Natural killer cell (primary cell): Measurements from ENCODE around the gene SPAG6. TPM values are rescaled to one million over a fixed set of nuclear protein-coding genes. Genes with fewer than 3 reads are reported as not detected.

ENCODE experiments used
- ATAC-seq, 3 donors: fragments of 150-1000 bp in 2 of 3; fragments of 200-7000 bp in 1 of 3; cut with Tn5 transposase; 1 replicate in 1 of 3; 2 replicates in 2 of 3; pipeline ENCODE4 v1.10.0; 2021; ENCODE audit warnings: mild to moderate bottlenecking in 2 of 3, moderate library complexity in 2 of 3
- DNase-seq, 2 donors: peaks; one replicate each; pipeline versions ENCODE4 v3.0.0 to v3.0.0-alpha.2; 2013 to 2021; ENCODE audit warnings: mixed read lengths in 1 of 2
- H3K27ac ChIP-seq: one replicate; pipeline ENCODE4 v1.5.1; 2013; ENCODE audit warnings: mild to moderate bottlenecking, low read length
- H3K27me3 ChIP-seq: one replicate; pipeline ENCODE4 v1.6.1; 2013; ENCODE audit warnings: low read length; ENCODE audit not compliant: control insufficient read depth, insufficient read depth
- H3K36me3 ChIP-seq: one replicate; pipeline ENCODE4 v1.6.1; 2013; ENCODE audit warnings: low read length; ENCODE audit not compliant: control insufficient read depth, insufficient read depth
- H3K4me1 ChIP-seq: one replicate; pipeline ENCODE4 v1.6.1; 2013; ENCODE audit warnings: low read length; ENCODE audit not compliant: control insufficient read depth, insufficient read depth
- H3K4me3 ChIP-seq: one replicate; pipeline ENCODE4 v1.5.1; 2013; ENCODE audit warnings: low read length
- H3K9me3 ChIP-seq: one replicate; pipeline ENCODE4 v1.6.1; 2013; ENCODE audit warnings: low read length; ENCODE audit not compliant: control insufficient read depth, insufficient read depth
- H3K27ac Mint-ChIP-seq, 2 donors: one replicate each; pipeline ENCODE4 v1.8.0; 2022; ENCODE audit warnings: mild to moderate bottlenecking in 2 of 2, mixed read lengths in 2 of 2, moderate library complexity in 1 of 2
- H3K27me3 Mint-ChIP-seq, 2 donors: one replicate each; pipeline ENCODE4 v1.8.0; 2022; ENCODE audit warnings: low read depth in 2 of 2, mixed read lengths in 2 of 2
- H3K36me3 Mint-ChIP-seq: one replicate; pipeline ENCODE4 v1.8.0; 2022; ENCODE audit warnings: mixed read lengths
- H3K4me1 Mint-ChIP-seq, 2 donors: one replicate each; pipeline ENCODE4 v1.8.0; 2022; ENCODE audit warnings: mixed read lengths in 2 of 2
- H3K4me3 Mint-ChIP-seq: one replicate; pipeline ENCODE4 v1.8.0; 2022; ENCODE audit warnings: mild to moderate bottlenecking, moderate library complexity, mixed read lengths
- H3K9me3 Mint-ChIP-seq, 2 donors: one replicate each; pipeline ENCODE4 v1.8.0; 2022; ENCODE audit warnings: mixed read lengths in 2 of 2
- CTCF ChIP-seq: fragments of 200-600 bp; IDR thresholded peaks from one replicate; pipeline ENCODE4 v1.8.0; 2022; ENCODE audit warnings: antibody characterized with exemption
- WGBS: methylation state at CpG from one replicate; pipeline ENCODE4 v1.1.7; 2013; ENCODE audit warnings: missing lambda C conversion rate; ENCODE audit not compliant: insufficient coverage; 5-methylcytosine and 5-hydroxymethylcytosine counted together
- intact Hi-C: fragments of 100-400 bp; cut with micrococcal nuclease; formaldehyde crosslinking; loops from one replicate; pipeline ENCODE4 v1.14.2; 2022
- total RNA-seq, 4 donors: library from RNA; stranded (reverse); fragments of 120-200 nt in 1 of 4; gene quantifications; one replicate each; pipeline versions ENCODE4 v1.2.3 to v1.2.4, GENCODE V29; 2013 to 2022

The SPAG6 gene
- total RNA-seq, 3 donors from 2014 or later (not counting 1 experiment from before 2014, with no cell fraction given): 0.35 to 0.79 TPM; not detected in 1

GRCh38 chr10:22372298-22372697 is 27.0 kb downstream of the SPAG6 start:
- H3K27ac Mint-ChIP-seq: no peak overlapping the region
- H3K9me3 Mint-ChIP-seq: no peaks in the 10 kb centered on the region
- no peak for TF ChIP-seq CTCF
- Histone ChIP-seq H3K4me1 (no peaks in the 10 kb centered on the region), H3K9me3 (no peaks in the 10 kb centered on the region), H3K27ac (no peak overlapping the region), H3K4me3 (no peak overlapping the region), H3K36me3 (no peaks in the 10 kb centered on the region), H3K27me3 (no peaks in the 10 kb centered on the region)
- peaks cover 0 to 13% of the 10 kb centered on the region in 2 donors for H3K27me3 Mint-ChIP-seq
- H3K4me3 Mint-ChIP-seq: no peak overlapping the region
- H3K36me3 Mint-ChIP-seq: no peaks in the 10 kb centered on the region
- ATAC-seq (no peak), DNase-seq (no peak)
- H3K4me1 Mint-ChIP-seq: peaks cover 6% of the 10 kb centered on the region in 2 donors
- intact Hi-C loops: no loop called here
- WGBS: 91% methylated on average over 6 of the region's 6 CpGs

- intact Hi-C loops: no loop called here
These were observed 27.6 kb downstream of the SPAG6 start for GRCh38 chr10:22372917-22373316.

GRCh38 chr10:22374489-22375126 is 29.3 kb downstream of the SPAG6 start:
- H3K9me3 ChIP-seq: no peaks in the 10 kb centered on the region
- no peaks in the 10 kb centered on the region for H3K4me1 ChIP-seq
- H3K36me3 ChIP-seq: no peaks in the 10 kb centered on the region
- intact Hi-C loops: no loop called here
- ATAC-seq (no peak), DNase-seq (no peak)
- no peaks in the 10 kb centered on the region for H3K27me3 ChIP-seq
- no peaks in the 10 kb centered on the region for H3K9me3 Mint-ChIP-seq
- H3K27me3 Mint-ChIP-seq: peaks cover 3 to 13% of the 10 kb centered on the region in 2 donors
- H3K36me3 Mint-ChIP-seq: no peaks in the 10 kb centered on the region
- no peak overlapping the region for H3K4me3 ChIP-seq
- H3K4me3 Mint-ChIP-seq: no peak overlapping the region
- TF ChIP-seq CTCF: no peak
- no peak overlapping the region for H3K27ac ChIP-seq
- H3K4me1 Mint-ChIP-seq: no peaks in the 10 kb centered on the region
- 57% methylated on average over 2 of the region's 3 CpGs for WGBS
- no peak overlapping the region for H3K27ac Mint-ChIP-seq

More at GRCh38 chr10:22372917-22373316, 27.6 kb downstream of the SPAG6 start:
- H3K36me3 ChIP-seq: no peaks in the 10 kb centered on the region
- H3K27ac Mint-ChIP-seq: no peak overlapping the region
- H3K27ac ChIP-seq: no peak overlapping the region
- no peaks in the 10 kb centered on the region for H3K36me3 Mint-ChIP-seq
- no peaks in the 10 kb centered on the region for H3K27me3 ChIP-seq
- H3K4me3 ChIP-seq: no peak overlapping the region
- no peak for TF ChIP-seq CTCF
- WGBS: 97% methylated on average over 8 of the region's 9 CpGs
- H3K9me3 Mint-ChIP-seq: no peaks in the 10 kb centered on the region
- DNase-seq (no peak), ATAC-seq (no peak)
- no peaks in the 10 kb centered on the region for H3K9me3 ChIP-seq
- H3K4me1 Mint-ChIP-seq: peaks cover under 1 to 1% of the 10 kb centered on the region in 2 donors
- no peaks in the 10 kb centered on the region for H3K4me1 ChIP-seq
- no peak overlapping the region for H3K4me3 Mint-ChIP-seq
- H3K27me3 Mint-ChIP-seq: peaks cover 0 to 13% of the 10 kb centered on the region in 2 donors

- H3K36me3 Mint-ChIP-seq: no peaks in the 10 kb centered on the region
- TF ChIP-seq CTCF: no peak
- no peaks in the 10 kb centered on the region for H3K27me3 ChIP-seq
- 72% methylated on average over 2 of the region's 3 CpGs for WGBS
- no peaks in the 10 kb centered on the region for H3K9me3 ChIP-seq
- H3K36me3 ChIP-seq: no peaks in the 10 kb centered on the region
- no peak for ATAC-seq
- H3K4me3 Mint-ChIP-seq: no peak overlapping the region
- no peak for DNase-seq
- no peak overlapping the region for H3K27ac Mint-ChIP-seq
- H3K4me1 Mint-ChIP-seq: no peaks in the 10 kb centered on the region
- H3K4me1 ChIP-seq: no peaks in the 10 kb centered on the region
- H3K27ac ChIP-seq: no peak overlapping the region
- intact Hi-C loops: no loop called here
- peaks cover 10 to 15% of the 10 kb centered on the region in 2 donors for H3K27me3 Mint-ChIP-seq
- no peaks in the 10 kb centered on the region for H3K9me3 Mint-ChIP-seq
- no peak overlapping the region for H3K4me3 ChIP-seq
These were observed 33.8 kb downstream of the SPAG6 start for GRCh38 chr10:22379059-22379458.
